Measurements from ENCODE around the gene SMARCAD1. TPM values are rescaled to one million over a fixed set of nuclear protein-coding genes. Genes with fewer than 3 reads are reported as not detected.
A peak's percentile ranks its signal among the peaks of the same experiment; 100 is the strongest.
"Not testable (repeated sequence)": the region's sequence is repeated elsewhere in the genome, so short reads cannot be mapped to it uniquely, and the experiment has no call there.

SMARCAD1 gene
- polyA plus RNA-seq, 4 donors, result 52.5 to 70.8 (median 60.1) TPM

DNA sequence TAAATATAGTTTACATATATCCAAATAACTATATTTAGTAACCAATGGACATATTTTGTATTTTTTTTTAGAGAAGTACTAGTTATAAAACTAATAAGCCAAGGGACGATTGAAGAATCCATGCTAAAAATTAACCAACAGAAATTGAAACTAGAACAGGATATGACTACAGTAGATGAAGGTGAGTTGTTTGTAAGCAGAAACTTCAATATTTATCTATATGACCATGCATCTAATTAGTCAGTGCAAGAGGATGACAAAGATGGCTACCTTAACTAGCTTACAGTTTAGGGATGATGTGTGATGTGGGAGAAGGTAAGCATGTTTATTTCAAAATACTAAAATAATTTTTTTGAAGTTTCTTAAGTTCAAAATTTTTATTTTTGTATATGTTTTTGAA lies 77.2 kb downstream of the SMARCAD1 start:
- no peak for DNase-seq (ENCODE audit: low read depth in 4 of 4, low spot score in 3 of 4)

DNA sequence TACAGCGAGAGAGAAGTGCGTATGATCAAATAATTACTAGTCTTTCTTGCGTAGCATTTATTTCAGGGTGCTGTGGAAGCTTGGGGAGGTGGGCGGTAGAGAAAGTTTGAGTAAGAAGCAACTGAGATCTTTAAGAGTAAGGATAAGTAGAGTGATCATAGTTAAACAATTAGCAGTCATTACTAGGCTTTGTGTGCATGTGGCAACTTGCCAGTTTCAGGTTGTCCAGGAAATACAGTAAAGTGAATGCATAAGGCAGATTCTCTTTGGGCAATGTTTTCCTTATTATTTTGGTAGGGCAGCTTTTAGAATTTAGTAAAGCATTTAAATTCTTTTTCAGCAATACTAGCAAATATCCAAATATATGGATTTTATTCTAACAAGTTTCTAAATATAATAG lies 78.0 kb downstream of the SMARCAD1 start:
- DNase-seq (ENCODE audit: low read depth in 4 of 4, low spot score in 3 of 4), result no peak

DNA sequence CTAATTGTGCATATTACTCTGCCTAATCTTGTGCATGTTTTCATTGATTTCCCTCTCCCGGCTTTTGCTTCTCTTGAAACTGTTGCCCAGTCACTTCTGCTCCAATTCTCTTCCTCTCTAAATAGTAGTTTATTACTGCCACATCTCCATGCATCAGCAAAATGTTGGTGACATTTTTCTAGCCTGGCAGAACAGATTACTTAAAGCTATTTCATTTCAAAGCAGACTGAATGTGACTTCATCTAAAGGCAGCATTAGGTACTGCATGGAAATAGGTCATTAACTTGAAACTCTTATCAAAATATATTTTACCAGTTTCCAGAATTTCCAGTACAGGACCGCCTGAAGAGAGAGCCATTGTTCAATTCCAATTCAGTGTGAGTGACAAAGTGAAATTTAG lies 82.6 kb downstream of the SMARCAD1 start:
- DNase-seq (ENCODE audit: low read depth in 4 of 4, low spot score in 3 of 4), result no peak

DNA sequence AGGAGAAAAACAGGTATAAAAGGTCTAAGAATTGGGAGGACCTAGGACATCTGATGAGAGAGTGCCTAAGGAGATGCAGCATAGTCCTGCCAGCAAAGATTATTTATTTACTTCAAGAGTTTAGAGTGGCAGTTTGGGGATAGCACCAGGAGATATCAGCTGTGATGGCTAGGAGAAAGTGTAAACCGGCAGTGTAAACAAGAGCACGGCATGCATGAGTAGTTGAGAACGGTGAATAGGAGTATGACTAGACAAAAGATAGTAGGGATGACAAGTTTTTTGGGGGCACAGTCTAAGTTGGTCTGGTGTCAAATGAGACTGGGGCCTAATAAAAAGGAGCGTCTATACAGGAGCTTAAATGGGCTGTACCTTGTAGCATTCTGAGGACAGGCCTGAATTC lies 86.3 kb downstream of the SMARCAD1 start:
- not testable (repeated sequence) for DNase-seq (ENCODE audit: low read depth in 4 of 4, low spot score in 3 of 4)

DNA sequence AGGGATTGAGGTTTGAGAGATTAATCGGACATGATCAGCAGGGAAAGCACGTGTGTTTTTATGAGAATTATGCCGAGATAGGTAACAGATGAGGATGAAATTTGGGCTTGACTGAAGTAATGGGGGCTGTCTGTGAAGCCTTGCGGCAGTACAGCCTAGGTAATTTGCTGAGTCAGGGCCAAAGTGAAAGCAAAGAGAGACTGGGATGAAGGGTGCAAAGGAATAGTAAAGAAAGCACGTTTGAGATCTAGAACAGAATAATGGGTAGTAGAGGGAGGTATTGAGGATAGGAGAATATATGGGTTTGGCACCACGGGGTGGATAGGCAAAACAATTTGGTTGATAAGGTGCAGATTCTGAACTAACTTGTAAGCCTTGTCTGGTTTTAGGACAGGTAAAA lies 87.8 kb downstream of the SMARCAD1 start:
- not testable (repeated sequence) for DNase-seq (ENCODE audit: low read depth in 4 of 4, low spot score in 3 of 4)

DNA sequence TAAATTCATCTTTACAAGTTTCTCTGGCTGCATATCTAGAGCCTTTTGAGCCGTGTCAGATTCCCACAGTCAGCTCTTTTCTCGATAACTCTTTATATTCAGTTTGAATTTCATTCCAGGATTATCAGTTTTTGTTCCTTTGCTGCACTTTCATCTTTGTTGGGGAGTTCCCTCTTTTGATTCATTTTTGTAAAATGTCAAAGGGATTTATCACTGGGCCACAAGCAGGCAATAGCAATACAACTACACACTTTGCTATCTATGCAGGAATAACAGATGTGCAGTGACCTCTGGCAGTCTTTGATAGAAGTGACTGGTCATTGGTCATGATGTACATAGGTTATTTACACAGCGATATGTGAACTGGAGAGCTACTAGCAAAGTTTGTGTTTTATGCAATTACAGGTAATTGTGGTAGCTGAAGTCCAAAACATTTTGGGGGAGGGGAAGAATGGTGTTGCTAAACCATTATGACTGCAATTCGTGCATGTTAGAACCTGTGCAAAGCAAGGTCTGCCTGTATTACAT lies 91.1 kb downstream of the SMARCAD1 start:
- DNase-seq (ENCODE audit: low read depth in 4 of 4, low spot score in 3 of 4), result no peak

DNA sequence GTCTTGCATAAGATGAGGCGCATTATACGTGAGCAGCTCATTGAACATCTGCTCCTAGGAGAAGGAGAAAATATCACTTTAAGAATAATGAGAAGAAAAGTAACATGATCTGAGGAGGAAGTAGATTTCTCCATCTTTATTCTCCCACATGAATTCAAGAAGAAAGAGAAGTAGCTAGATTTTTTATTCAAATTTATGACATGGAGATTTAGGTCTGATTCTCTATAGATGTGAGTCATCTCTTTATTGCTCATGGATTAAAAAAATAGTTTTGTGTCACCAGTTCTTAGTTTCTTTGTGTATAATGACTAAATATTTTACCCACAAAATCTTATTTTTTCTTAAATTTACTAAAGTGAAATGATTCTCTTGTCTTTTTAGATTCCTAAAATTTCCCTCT lies 94.5 kb downstream of the SMARCAD1 start:
- DNase-seq (ENCODE audit: low read depth in 4 of 4, low spot score in 3 of 4), result no peak

DNA sequence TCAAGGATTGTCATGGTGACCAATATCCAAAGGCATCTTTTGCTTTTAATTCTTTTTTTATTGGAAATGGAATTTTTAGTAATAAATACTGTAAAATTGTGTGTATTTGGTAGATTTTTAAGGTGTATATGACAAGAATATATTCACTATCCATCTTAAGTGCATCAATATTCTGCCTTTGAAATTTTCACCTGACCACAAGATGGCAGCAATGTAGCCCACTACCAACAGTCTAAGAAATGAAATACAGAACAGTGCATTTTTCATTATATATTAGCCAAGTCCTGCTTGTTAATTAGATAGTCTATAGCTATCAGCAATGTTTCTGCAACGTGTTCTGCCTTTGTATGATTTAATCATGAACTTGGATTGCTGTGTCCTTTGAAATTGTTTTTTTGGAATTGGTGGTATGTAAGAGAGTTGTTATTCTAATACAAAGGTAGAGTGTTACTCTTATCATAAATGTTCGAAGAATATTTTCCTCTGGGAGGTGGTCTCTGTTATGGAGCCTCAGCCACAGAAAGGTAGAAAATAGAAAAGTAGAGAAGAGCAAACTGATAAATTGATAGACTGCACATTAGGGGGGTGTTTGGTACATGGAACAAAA lies 96.8 kb downstream of the SMARCAD1 start:
- peak; percentile 2 to 10 (median 7) for DNase-seq (ENCODE audit: low read depth in 4 of 4, low spot score in 3 of 4)

DNA sequence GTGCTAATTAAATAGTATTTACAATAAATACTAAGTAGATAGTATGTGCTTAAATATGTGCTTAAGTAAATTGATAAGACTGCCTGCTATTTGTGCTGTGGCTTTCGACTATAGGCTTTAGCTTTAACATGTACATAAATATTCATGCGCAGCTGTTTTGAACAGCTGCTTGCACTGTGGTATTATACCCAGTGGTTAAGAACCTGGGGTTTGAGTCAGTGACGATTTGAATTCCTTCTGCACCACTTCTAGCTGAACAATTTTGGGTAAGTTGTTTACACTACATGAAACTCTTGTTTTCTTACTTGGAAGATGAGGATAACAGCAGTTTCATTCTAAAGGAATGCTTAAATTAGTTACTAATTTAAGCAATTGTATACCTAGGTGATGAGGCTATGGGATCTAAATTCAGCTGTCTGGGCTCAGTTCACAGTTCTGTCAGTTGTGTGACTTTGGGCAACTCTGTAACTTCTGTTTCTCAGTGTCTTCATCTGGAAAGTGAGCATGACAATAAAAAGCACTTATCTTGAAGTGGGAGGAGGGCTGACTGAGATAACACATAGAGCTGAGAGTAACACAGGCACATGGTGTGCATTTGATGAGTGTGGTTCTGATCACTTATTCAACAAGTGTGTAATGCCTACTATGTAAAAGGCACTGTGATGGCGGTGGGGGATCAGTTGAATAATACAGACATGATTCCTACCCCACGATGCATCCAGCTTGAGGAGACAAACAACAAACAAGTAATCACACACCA lies 98.0 kb downstream of the SMARCAD1 start:
- DNase-seq (ENCODE audit: low read depth in 4 of 4, low spot score in 3 of 4), result no peak

DNA sequence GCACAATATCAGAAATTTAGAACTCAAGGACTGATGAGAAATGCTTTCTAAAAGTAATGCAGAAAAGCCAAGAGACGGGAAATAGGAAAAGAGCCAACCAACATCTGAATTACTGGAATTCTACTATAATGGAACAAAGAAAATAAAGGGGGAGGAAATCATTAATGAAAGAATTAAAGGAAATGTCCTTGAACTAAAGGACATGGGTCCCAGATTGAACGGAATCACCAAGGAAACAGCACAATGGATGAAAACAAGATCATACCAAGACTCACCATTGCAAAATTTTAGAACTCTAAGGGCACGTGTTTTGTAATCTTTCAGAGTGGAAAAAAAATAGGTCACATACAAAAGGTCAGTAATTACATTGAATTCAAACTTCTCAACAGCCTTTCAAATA lies 99.0 kb downstream of the SMARCAD1 start:
- DNase-seq (ENCODE audit: low read depth in 4 of 4, low spot score in 3 of 4), result no peak

DNA sequence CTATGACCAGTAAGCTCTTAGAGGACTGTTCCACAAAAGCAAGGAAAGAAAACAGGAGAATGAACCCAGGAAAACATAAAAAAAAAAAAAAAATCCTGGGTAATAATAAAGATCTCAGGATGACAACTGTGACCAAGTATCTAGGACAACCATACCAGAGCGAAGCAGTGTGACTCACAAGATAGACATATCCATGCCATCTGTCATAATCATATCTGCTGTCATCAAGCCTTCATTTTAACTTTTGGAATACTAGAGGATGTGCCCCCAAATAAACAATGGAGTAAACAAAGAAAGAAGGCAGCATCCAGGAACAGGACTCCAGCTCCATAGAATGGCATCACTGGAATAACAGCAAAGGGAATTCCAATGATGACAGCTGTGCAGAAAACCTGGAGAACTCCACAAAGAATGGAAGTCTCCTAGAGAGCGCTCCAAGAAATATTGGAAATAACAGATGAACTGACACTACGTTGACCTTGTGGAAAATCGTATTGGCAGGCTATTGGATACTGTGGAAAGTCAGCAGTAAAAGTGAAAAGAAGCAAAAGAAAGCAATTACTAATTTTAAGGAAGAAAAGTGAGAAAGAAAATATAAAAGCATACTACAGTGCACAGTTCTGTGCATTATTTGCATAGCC lies 99.7 kb downstream of the SMARCAD1 start:
- DNase-seq (ENCODE audit: low read depth in 4 of 4, low spot score in 3 of 4), result no peak

DNA sequence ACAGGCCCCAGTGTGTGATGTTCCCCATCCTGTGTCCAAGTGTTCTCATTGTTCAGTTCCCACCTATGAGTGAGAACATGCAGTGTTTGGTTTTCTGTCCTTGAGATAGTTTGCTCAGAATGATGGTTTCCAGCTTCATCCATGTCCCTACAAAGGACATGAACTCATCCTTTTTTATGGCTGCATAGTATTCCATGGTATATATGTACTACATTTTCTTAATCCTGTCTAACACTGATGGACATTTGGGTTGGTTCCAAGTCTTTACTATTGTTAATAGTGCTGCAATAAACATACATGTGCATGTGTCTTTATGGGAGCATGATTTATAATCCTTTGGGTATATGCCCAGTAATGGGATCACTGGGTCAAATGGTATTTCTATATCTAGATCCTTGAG lies 112.3 kb downstream of the SMARCAD1 start:
- not testable (repeated sequence) for DNase-seq (ENCODE audit: low read depth in 4 of 4, low spot score in 3 of 4)

DNA sequence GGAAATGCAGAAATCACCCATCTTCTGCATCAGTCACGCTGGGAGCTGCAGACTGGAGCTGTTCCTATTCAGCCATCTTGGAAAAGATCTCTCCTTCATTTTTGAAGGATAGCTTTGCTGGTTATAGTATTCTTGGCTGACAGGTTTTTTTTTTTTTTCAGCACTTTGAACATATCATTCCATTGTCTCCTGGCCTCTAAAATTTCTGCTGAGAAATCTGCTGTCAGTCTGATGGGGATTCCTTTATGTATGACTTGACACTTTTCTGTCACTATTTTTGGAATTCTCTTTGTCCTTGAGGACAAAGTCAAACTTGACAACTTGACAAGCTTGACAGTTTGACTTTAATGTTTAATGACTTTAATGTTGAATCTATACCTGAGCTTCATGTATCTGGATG lies 118.2 kb downstream of the SMARCAD1 start:
- DNase-seq (ENCODE audit: low read depth in 4 of 4, low spot score in 3 of 4), result no peak

DNA sequence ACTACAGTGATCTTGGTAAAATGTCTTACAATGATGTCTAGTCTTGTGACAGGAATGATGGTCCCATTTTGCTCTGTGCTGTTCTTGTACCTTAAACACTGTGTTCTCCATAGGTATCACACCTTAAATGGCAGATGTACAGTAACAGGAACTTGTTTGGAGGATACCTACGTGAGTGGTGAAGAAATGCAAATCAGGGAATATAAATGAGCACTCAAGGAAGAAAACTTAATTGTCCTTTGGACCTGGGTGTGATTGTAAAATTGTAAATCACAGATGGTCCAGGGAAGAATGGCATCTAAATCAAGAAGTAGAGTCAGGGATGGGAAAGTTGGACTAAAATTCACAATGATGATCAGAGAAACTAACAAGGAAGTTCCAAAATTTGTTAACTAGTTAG lies 122.3 kb downstream of the SMARCAD1 start:
- no peak for DNase-seq (ENCODE audit: low read depth in 4 of 4, low spot score in 3 of 4)

DNA sequence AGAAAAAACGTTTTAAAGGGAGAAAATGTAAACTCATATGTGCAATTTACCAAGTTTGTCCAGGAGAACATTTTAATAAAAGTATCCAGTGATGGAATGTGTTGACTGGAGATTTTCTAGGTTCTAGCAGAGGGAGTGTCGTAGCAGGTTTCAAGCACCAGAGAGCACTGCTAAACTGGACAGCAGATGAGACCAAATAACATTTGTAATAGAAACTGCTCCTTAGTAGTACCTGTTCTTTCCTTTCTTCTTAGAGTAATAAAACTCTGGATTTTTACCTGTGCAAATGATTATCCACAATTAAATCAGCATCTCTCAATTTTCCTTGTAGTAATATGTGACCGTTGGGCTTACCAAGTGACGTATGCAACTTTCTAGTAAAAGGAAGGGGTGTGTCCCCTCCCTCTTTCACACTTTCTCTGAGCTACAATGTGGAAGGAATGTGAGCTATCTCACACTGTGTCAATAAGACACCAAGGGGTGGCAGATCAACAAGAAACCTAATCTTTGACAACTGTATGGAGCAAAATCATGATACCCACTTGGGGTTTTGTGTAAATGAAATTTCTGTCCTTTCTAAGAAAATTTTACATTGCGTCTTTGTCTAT lies 125.4 kb downstream of the SMARCAD1 start:
- DNase-seq (ENCODE audit: low read depth in 4 of 4, low spot score in 3 of 4), result no peak

DNA sequence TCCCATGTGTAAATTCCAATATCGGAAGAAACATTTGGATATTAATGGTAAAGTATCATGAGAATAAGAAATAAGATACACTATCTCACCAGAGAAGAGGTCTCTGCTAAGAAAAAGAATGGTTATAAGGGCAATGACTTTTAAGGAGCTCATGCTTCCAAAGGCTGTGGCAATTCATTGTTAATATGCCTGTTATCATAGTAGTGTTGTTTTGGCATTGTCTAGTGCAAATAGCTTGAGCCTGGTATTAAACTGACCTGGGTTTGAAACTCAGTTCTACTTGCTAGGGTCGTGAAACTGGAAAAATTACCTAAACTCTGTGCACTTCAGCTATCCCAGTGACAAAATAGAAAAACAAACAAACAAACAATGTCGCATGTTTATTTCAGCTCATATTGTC lies 126.2 kb downstream of the SMARCAD1 start:
- DNase-seq (ENCODE audit: low read depth in 4 of 4, low spot score in 3 of 4), result no peak

DNA sequence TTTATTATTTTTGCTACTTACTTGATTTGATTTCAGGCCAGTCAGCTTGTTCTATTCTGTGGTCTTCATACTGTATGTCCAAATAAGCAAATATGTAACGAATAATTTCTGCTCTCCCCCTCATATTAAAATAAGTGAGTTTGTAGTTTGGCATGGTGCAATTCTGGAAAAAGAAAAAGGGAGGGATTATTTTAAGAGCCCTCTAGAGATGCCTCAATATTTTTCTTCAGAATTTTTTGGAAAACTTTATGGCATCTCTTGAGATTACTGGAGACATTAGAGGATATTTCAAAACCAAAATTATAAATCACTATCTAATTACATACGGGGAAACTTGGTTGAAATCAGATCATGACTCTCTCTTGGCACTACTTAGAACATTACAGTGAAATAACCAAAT lies 126.8 kb downstream of the SMARCAD1 start:
- DNase-seq (ENCODE audit: low read depth in 4 of 4, low spot score in 3 of 4), result no peak

DNA sequence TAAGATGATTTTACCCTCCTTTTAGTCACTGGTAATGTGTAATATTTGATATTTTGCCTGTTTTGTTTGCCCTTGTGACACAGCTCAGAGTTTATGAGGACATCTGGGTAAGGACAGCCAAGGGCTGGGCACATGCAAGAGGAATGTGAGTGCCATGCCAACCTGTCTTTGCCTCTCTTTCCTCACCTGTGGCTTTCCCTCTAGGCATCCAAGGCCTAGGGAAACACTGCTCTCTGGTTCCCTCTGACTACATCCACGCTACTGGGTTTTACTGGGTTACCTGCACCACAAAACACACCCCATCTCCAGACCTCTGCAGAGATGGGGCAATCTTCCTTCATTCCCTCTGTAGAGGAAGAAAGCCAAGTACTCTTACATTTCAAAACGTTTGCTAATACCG lies 127.3 kb downstream of the SMARCAD1 start:
- no peak for DNase-seq (ENCODE audit: low read depth in 4 of 4, low spot score in 3 of 4)

DNA sequence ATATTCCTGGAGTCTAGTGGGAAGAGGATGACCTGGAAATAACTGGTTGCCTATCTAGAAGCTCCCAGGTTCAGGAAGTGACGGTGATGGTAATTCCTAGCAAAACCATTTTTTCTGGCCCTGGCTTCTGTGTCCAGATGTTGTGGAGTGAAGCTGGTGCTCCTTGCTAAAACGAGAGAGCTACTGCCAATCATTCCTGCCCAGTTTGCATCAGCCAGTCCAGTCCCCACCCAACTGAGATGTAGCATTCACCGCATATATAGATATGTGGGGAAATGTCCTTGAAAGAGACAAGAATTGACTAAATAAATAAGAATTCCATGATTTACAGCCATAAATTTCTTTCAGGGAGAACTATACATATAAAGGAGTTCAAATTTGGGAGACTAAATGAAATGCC lies 128.6 kb downstream of the SMARCAD1 start:
- DNase-seq (ENCODE audit: low read depth in 4 of 4, low spot score in 3 of 4), result no peak

DNA sequence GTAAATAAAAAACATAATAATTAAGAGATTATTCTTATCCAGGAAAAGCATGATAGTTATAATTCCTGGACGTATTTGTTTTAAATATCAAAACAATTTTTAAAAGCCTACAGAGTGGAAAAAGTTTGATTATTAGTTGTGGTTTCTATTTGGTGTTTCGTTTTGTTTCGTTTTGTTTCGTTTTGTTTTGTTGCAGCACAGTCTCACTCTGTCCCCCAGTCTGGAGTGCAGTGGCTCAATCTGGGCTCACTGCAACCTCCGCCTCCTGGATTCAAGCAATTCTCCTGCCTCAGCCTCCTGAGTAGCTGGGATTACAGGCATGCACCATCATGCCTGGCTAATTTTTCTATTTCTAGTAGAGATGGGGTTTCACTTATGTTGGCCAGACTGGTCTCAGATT lies 129.1 kb downstream of the SMARCAD1 start:
- not testable (repeated sequence) for DNase-seq (ENCODE audit: low read depth in 4 of 4, low spot score in 3 of 4)

DNA sequence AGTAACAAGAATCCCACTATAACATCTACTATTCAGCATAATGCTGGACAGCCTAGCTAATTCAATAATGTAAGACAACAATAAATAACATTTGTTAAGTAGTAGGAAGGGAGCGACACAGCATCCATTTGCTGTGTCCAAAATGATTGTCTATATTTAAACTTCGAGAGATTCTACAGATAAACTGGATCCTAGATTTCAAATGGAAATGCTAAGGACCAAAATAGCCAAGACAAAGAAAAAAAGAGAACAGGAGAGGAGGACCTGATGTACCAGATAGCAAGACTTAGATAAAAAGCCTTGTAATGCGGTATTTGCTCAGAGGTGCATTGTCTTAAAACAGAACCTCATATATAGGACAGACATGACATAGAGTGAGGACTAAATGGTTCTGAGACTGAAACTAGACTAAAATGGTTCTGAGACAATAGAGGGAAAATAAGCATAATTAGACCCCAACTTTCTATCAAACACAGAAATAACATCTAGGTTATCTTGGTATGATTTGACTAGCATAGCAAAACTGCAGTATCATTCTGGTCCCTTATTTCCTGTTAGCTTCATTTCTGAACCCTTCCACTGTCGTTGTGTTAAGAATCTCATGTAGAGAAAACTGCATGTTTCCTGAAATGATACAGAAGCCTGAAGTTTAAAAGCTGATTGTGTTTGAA lies 131.2 kb downstream of the SMARCAD1 start:
- no peak for DNase-seq (ENCODE audit: low read depth in 4 of 4, low spot score in 3 of 4)

Measured in left renal pelvis (tissue), 4 donors.